HG03103 (cell line): ENCODE measurements around the gene IQCH.
"Not testable (repeated sequence)": the region's sequence is repeated elsewhere in the genome, so short reads cannot be mapped to it uniquely, and the experiment has no call there.

Experiments
- ATAC-seq: cut with Tn5 transposase; IDR thresholded peaks from one replicate; pipeline ENCODE4 v1.9.1; 2021; ENCODE audit warnings: low read depth; ENCODE audit not compliant: unreplicated experiment

The IQCH gene

DNA sequence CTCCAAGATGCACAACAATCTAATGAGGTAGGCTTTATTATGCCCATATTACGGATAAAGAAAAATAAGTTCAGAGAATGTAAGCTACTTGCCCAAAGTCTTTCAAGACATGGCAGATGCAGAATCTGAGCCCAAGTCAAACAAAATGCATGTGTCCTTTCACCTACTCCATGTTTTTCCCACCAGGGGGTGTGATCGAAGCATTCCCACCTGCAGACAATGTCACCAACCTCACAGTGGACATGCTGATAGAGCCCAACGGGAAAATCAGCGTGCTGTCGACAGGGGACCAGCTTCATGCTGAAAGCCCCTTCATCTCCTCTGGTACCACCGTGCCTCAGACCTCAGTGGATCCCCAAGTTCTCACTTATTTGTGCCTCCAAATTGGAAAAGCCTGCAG, 166.5 kb downstream of the IQCH start:
- no peak for ATAC-seq

DNA sequence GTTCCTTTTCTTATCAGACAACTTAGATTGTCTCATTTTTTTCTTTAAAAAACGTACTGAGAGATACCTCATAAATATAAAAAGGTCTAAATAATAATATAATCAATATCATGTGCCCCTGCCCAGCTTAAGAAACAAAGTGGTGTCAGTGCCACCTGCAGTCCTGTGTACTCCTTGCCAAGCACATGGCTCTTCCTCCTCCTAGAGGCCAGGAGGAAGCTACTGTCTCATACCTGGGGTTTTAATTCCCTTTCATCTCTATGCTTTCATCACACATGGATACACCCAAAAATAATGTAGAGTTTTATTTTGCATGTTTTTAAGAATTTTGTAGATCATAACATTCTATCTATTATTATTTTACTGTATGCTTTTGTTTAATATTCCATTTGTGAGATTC, 167.7 kb downstream of the IQCH start:
- no peak for ATAC-seq

DNA sequence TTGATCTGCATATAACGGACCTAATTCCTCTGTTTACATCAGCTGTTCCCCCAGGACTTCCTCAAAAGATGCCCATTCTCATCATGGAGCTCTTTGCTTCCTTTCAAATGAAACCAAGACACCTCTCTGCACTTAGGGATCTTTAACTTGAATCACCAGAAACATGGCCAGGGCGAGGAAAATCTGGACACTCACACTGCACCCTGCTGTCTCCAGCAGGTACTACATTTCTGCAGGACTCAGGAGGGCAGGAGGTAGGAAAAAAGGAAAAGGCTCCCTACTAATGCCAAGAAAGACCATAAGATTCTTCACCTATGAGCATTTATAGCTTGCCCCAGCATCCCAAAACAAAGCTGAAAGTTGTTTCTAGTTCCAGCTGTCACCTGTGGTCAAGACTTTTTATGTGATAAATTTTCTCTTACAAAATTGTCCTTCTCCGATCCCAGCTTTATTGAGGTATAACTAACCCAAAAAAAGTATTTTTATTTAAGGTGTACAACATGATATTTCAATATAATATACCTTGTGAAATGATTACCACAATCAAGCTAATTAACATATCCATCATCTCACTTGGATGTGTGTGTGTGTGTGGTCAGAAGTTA, 179.0 kb downstream of the IQCH start:
- no peak for ATAC-seq

DNA sequence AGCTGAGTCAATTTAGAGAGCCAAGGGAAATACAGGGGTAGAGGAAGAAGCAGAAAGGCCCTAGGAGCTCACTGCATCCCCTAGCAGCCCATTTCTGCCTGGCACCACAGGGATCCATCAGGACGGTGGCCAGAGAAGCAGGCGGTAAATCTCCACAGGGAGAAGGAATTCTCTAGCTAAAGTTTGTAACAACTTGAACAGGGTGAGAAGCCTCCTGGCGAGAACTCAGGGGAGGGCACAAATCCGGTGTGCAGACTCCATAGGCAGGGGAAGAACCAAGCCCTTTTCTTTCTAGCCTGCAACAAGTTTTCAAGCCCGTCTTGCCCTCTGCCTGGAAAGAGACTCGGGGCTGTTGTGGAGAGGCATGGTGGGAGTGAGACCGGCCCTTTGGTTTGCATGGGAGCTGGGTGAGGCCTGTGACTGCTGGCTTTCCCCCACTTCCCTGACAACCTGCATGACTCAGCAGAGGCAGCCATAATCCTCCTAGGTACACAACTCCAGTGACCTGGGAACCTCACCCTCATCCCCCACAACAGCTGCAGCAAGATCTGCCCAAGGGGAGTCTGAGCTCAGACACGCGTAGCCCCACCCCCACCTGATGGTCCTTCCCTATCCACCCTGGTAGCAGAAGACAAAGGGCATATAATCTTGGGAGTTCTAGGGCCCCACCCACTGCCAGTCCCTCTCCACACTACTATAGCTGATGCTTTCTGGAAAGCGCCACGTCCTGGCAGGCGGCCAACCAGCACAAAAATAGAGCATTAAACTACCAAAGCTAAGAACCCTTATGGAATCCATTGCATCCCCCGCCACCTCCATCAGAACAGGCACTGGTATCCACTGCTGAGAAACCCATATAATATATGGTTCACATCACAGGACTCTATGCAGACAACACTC, 182.0 kb downstream of the IQCH start:
- not testable (repeated sequence) for ATAC-seq

DNA sequence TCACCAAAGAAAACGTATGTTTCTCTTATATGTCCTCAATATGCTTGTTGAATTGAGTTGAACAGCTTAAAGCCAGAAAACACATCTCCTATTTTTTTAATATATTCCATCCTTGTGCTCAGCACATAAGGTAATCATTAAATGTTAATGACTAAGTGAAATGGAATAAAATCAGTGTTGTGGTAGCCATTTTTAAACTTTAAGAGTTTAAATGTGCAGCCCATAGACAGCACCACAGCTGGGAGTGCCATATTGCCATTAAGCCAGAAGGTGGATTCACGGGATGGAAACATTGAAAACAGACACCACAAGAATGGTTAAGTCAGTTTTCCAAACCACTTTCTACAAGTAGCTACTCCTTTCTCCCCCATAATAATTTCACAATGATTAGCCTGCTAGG, 189.5 kb downstream of the IQCH start:
- no peak for ATAC-seq

DNA sequence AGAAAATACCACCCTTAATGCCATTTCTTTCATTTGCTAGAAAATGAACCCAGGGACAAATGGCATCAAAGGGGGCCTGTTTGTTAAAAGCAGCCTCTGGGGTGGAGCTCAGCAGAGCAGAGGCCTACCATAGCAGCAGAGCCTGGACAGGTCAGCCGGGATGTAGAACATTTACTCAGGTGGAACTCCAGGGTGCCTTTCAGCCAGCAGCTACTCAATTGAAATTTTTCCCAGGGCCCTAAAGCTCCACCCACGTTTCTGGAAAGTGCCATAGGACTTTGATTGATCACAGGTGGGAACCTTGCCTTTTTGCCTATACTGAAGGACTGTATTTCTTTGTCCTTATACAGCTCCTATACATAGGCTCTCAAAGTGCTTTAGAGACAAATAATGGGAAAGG, 191.9 kb downstream of the IQCH start:
- no peak for ATAC-seq

DNA sequence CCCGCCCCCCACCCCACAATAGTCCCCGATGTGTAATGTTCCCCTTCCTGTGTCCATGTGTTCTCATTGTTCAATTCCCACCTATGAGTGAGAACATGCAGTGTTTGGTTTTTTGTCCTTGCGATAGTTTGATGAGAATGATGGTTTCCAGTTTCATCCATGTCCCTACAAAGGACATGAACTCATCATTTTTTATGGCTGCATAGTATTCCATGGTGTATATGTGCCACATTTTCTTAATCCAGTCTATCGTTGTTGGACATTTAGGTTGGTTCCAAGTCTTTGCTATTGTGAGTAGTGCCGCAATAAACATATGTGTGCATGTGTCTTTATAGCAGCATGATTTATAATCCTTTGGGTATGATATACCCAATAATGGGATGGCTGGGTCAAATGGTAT, 193.8 kb downstream of the IQCH start:
- not testable (repeated sequence) for ATAC-seq

DNA sequence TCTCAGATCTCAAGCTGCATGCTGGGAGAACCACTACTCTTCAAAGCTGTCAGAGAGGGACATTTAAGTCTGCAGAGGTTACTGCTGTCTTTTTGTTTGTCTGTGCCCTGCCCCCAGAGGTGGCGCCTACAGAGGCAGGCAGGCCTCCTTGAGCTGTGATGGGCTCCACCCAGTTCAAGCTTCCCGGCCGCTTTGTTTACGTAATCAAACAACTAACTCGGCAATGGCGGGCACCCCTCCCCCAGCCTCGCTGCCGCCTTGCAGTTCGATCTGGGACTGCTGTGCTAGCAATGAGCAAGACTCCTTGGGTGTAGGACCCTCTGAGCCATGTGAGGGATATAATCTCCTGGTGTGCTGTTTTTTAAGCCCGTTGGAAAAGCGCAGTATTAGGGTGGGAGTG, 199.1 kb downstream of the IQCH start:
- not testable (repeated sequence) for ATAC-seq

DNA sequence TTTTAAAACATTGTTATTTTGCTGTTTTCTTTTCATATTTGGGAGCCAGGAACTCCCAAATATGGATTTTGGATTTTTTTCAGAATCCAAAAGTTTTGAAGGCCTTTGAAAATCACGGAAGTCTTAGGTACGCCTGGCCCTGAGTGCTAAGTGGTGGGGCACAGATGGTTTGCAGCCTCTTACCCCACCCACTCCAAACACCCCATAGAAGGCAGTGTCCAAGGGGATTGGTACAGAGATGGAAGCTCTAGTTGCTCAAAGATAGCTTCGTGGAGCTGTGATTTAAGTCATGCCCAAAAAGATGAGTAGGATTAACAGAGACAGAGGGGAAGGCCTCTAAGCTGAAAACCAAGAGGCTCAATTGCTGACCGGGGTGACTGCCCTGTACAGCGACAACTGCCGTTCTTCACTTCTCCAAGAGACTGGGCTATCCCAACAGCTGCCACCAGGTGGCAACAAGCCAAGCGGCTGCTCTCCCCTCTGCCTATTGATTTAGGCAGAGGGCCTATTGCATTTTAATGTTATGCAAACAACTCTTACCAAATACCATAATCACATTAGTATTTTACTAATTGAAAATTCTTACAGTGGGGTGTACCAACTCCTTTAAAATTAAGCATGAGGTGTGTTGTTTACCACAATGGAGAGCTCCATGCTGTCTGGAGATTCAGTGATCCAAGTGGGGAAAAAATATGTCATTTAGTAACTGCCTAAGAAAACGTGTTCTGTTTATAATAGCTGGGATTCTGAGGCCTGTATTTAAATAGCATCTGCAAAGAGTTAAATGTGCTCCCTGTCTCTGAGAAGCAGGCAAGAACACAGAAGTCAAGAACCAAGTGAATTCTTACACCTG, 202.3 kb downstream of the IQCH start:
- no peak for ATAC-seq

DNA sequence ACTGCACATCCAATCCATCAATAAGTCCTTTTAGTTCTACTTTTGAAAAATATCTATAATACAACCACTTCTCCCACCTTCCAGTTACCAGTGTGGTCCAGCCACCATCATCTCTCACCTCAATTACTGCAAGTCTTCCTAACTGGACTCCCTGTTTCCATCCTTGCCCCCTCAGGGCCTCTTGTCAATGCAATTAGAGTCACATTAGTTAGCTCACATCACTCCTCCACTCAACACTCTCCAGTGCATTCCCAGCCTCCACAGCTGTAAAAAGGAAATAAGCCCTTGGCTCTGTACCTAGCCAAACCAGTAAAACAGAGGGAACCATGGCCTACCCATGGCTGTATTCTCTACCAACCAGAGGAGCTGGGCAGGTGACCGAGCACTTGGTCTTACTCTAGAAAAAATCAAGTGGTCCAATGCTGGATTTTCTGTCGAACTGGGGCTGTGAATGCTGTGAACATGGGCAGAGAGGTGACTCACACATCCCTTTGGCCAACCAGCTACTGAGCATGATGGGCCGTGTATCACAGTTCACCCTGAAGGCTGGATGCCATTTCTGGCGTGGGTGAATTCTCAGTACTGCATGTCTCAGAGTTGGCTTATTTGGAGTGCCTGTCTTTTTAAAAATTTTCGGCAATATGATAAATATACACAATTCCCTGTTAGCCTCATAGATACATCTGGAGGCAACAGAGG, 203.9 kb downstream of the IQCH start:
- ATAC-seq, result no peak

DNA sequence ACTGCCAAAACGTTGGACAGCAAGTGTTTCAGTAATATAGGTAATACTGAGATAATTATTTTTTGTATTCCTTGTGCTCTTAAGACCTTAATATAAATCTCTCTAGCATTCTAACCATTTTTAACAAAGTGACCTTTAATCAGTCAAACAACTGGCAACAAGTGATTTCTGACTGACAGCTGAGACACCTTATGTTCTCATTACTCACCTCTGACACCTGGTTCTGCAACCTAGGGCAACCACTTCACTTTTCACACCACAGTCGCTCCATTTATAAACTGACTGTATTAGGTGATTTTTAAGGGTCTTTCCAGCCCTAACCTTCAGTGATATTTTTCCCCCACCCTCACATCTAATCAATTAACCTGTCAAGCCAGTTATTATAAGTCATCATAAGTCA, 205.9 kb downstream of the IQCH start:
- ATAC-seq, result no peak

DNA sequence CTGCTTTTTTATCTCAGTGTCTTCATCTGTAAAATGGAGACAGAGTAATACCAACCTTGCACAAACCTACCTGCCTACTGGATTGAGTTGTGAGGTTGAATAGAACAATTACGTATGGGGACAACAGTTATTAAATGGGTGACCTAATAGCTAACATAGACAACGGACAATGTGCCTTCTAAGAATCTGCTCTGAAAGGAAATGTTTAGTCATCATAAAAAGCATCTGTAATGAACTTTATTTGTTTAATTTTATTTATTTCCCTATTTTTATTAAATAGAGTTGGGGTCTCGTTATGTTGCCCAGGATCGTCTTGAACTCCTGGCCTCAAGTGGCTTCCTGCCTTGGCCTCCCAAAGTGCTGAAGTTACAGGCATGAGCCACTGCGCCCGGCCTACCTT, 207.1 kb downstream of the IQCH start:
- ATAC-seq, result no peak

DNA sequence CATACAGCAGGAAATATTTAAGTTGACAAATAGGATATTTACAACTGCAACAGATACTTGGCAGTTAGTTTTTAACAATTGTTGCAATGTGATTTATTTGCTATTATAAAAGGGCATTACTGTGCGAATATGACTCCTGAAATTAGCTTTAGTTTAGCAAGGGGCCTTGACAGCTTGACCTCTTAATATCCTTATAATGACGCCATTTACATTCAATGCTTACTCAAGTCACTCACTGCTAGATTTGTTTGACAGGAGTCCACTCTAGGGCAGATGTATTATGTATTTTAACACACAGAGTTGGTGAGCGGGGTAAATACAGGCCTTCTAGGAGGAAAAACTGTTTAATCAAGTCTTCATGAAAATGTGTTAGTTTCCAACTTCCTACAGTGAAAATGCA, 208.3 kb downstream of the IQCH start:
- no peak for ATAC-seq

DNA sequence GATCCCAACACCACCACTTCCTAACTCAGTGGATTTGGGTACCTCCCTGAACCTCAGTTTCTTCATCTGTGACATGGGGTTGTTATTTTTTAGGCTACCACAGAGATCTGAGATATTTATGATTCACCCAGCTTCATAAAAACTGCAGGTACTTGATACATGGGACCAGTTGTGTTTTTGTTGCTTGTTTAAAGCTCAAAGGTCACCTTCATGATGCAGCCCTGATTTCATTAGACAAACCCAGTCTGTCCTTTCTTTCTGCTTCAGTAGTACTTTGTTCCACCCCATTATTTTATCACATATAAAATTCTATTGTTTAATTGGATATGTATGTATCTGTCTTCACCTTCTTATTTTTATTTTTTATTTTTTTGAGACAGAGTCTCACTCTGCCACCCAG, 208.9 kb downstream of the IQCH start:
- ATAC-seq, result no peak

DNA sequence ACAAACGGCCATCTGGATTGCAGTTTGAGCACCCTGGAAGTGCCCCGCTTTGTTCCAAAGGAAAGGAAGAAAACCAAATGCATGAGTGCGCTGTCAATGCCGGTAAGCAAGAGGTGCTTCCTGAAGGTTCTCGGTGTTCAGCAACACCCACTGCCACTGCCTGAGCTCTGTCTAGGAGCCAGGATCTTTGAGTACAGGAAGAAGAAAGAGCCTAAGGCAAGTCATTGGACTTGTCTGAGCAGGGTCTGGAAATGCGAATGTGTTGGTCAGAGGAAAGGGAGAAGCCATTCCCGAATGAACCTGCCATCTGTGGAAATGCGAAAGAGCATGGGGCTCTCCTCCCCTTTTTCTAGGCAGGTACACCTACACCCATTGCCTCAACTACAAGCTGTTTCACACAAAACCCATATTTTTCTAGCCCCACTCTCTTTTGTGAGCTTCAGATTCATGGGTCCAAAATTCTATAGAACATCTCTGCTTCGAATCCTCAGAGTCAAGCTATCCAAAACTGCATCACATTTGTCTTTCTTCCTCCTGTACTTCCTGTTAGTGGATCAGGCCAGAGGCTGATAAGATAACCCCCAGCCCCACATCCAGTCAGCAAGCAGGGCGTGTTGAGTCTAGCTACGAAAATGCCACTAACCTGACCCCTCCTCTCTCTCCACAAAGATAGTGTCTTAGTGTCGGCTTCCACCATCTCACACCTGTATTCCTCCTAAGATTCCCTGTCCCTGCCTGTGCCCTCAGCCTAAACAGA, 210.8 kb downstream of the IQCH start:
- ATAC-seq, result no peak

DNA sequence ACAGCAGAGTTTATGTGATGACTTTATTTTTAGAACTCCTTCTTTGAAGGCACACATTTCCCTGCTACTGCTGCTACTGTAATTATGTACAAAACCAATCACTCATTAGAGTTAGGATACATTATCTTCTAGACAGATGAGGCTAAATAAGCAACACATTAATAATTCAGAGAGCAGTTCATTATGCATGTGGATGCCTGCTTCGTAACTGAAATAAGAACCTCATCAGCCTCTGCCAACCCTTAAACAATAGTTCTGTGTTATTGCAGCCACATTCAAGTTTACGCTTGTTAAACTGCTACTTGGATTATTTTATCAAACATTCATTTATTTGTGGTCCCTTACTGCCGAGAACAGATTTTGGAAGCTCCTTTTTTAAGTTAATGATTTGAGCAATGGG, 213.8 kb downstream of the IQCH start:
- no peak for ATAC-seq

DNA sequence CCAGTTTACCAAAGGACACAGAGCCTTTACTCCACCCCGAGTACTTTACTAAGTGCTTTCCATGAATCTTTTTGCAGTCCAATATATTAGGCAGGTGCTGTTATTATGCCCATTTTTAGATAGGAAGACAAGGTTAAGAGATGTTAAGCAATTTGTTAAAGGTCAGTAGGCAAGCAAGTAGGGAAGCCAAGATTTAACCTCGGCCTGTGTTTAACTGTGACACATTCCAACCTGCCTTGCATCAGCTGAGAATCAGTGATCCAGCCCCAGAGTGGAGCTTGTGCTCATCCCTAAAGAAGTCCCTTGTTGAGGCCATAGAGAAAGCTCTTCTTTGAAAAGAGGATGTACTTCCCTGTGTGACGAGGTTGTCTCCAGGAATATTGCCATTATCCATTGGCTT, 215.1 kb downstream of the IQCH start:
- no peak for ATAC-seq

DNA sequence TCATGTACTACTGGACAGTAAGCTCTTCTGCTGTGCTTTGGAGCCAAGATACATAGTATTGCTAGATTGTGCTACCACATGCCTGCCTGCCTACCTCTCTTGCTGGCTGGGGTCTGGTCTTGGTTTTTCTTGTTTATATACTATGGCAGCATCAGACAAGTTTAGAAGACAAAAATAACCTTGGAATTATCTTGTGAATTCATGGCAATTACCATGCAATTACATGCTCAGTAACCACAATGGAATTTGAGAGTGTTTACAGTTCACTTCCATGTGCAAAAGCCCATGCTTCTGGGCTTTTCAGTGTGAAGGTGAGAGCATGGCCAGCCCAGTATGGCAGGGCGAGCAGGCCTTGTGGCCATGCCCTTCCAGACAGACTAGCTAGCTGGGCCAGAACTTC, 218.4 kb downstream of the IQCH start:
- no peak for ATAC-seq

DNA sequence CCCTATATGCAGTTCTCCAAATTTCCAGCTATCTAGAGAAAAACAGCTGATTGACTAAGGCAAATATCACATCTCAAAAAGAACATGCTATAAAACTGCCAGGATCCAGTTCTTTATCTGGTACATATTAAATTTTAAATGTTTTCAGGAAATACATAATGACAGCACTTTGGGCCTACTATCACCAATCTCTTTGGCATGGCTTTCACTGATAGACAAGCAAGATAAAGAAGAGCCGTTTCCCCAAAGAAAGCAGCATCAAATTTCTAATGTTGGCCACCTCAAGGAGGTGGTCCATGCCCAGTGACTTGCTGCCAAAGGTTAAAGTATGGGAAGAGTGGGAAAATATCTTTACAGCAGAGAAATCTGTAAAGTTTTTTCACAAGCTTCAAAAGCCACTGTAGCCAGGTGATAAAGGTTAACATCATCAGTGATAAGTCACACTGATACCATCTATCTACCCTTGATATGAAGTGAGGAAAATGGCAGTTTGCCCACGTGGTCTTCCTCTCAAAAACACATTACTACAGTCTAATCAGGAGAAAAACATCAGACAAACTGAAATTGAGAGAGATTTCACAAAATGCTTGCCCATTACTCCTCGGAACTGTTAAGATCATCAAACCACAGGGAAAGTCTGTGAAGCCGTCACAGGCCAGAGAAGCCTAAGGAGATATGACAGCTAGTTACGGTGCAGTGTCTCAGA, 220.0 kb downstream of the IQCH start:
- ATAC-seq, result no peak
